ENCODE measurements around the gene PTPRR. TPM values are rescaled to one million over a fixed set of nuclear protein-coding genes. Genes with fewer than 3 reads are reported as not detected.

The PTPRR gene
- total RNA-seq, 2 donors from 2014 or later: 0.32 to 2.4 TPM

DNA sequence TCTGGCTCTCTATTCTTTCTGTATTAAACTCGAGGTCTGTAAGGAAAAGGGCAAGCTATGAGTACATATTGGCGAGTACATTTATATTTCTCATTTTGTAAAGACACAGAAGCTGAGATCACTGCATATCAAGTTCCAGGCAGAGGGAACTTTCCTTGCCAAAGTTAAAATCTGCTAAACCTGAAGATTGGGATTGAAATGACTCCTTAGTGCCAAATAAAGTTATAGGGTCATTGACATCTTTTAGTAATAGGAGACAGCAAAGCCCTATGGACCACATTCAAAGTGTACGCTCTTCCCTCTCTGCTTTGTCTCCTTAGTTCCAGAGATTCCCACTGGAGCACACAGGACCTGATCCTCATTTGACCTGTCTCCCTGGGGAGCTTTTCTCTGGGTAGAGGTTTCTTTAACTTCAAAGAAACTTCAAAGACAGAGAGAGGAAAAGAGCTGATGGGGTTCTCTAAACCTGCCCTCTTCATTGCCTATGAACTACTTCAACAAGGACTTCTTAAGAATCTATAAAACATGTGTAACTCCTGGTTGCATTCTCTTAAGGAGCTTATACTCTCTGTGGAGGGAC lies 42.6 kb upstream of the PTPRR start:
- intact Hi-C loops (cut with DNase I): no loop called here
- Histone ChIP-seq H3K9me3 (no peaks in the 10 kb centered on the region), H3K27ac (no peak overlapping the region), H3K4me3 (no peak overlapping the region), H3K4me1 (replicated peaks) (no peaks in the 10 kb centered on the region), H3K27me3 (replicated peaks; ENCODE audit: insufficient read depth) (no peaks in the 10 kb centered on the region), H3K36me3 (no peaks in the 10 kb centered on the region)
- 48% methylated on average over 3 of the region's 3 CpGs for WGBS
- no peak for DNase-seq (ENCODE audit: low spot score)
- TF ChIP-seq POLR2A (IDR thresholded peaks at IDR 0.05): no peak
- TF ChIP-seq POLR2AphosphoS5 (IDR thresholded peaks at IDR 0.05): no peak
- TF ChIP-seq, protein P1, sequence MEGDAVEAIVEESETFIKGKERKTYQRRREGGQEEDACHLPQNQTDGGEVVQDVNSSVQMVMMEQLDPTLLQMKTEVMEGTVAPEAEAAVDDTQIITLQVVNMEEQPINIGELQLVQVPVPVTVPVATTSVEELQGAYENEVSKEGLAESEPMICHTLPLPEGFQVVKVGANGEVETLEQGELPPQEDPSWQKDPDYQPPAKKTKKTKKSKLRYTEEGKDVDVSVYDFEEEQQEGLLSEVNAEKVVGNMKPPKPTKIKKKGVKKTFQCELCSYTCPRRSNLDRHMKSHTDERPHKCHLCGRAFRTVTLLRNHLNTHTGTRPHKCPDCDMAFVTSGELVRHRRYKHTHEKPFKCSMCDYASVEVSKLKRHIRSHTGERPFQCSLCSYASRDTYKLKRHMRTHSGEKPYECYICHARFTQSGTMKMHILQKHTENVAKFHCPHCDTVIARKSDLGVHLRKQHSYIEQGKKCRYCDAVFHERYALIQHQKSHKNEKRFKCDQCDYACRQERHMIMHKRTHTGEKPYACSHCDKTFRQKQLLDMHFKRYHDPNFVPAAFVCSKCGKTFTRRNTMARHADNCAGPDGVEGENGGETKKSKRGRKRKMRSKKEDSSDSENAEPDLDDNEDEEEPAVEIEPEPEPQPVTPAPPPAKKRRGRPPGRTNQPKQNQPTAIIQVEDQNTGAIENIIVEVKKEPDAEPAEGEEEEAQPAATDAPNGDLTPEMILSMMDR (IDR thresholded peaks at IDR 0.05): no peak

DNA sequence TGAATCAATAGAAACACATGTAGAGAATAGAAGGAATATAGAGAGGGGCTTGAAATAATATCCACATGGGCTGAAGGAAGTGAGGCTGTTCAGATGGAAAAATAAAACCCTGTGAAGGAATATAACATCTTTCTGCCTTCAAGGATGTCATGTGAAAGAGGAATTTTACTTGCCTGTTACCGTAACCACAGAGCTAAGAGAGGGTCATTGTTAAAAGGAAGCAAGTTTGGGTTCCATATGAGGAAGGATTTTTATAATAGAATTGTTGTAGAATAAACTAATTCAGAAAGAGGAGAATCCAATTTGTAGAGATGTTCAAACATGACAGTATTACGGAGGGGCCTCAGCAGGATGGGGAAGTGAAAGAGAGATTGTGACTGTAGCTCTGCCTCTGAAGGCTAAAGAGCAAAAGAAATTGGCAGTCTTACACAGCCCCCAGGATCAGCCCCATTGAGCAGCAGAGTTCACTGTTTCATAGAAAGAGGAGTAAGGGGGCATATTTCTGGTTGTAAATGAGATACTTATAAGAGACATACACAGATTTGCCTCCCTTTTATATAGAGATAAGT lies 41.8 kb upstream of the PTPRR start:
- H3K4me3 ChIP-seq: no peak overlapping the region
- DNase-seq (ENCODE audit: low spot score): no peak
- 41% methylated on average over 2 of the region's 2 CpGs for WGBS

DNA sequence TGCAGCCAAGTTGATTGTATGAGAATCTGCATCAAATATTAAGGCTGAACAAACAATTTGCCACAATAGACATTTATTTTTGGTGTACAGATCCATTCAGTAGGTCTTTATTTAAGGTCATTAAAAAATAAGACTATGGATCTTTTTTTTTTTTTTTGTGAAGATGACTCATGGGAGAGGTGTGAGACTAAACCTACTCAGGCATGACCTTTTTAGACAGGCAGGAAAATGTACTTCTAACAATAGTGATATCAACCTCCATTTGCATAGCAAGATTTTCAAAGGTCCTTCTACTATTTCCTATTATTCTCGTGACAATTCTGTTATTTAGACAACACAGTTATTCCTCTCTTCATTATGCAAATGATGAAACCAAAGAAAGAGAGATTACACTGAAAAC lies 39.9 kb upstream of the PTPRR start:
- H3K27ac ChIP-seq: no peak overlapping the region
- no peaks in the 10 kb centered on the region for H3K36me3 ChIP-seq
- H3K9me3 ChIP-seq: no peaks in the 10 kb centered on the region
- 82% methylated on average over 1 of the region's 1 CpG for WGBS
- TF ChIP-seq, protein P1 (IDR thresholded peaks at IDR 0.05): no peak
- no peak for TF ChIP-seq POLR2A (IDR thresholded peaks at IDR 0.05)
- TF ChIP-seq POLR2AphosphoS5 (IDR thresholded peaks at IDR 0.05): no peak
- H3K4me1 ChIP-seq (replicated peaks): no peaks in the 10 kb centered on the region
- intact Hi-C loops (cut with DNase I): no loop called here
- no peak for DNase-seq (ENCODE audit: low spot score)
- no peak overlapping the region for H3K4me3 ChIP-seq
- H3K27me3 ChIP-seq (replicated peaks; ENCODE audit: insufficient read depth): no peaks in the 10 kb centered on the region

More for the DNA sequence above, 41.8 kb upstream of the PTPRR start:
- Histone ChIP-seq H3K36me3 (no peaks in the 10 kb centered on the region), H3K27me3 (replicated peaks; ENCODE audit: insufficient read depth) (no peaks in the 10 kb centered on the region), H3K9me3 (no peaks in the 10 kb centered on the region), H3K27ac (no peak overlapping the region), H3K4me1 (replicated peaks) (no peaks in the 10 kb centered on the region)
- TF ChIP-seq, protein P1 (IDR thresholded peaks at IDR 0.05): no peak
- TF ChIP-seq POLR2A (IDR thresholded peaks at IDR 0.05) (no peak), POLR2AphosphoS5 (IDR thresholded peaks at IDR 0.05) (no peak)
- intact Hi-C loops (cut with DNase I): no loop called here

GRCh38 chr12:70955415-70955814 lies 34.9 kb upstream of the PTPRR start:
- Histone ChIP-seq H3K27me3 (replicated peaks; ENCODE audit: insufficient read depth) (no peaks in the 10 kb centered on the region), H3K27ac (no peak overlapping the region), H3K9me3 (no peaks in the 10 kb centered on the region), H3K36me3 (no peaks in the 10 kb centered on the region), H3K4me3 (no peak overlapping the region), H3K4me1 (replicated peaks) (no peaks in the 10 kb centered on the region)
- no peak for TF ChIP-seq POLR2A (IDR thresholded peaks at IDR 0.05)
- 100% methylated on average over 1 of the region's 1 CpG for WGBS
- DNase-seq (ENCODE audit: low spot score): no peak
- intact Hi-C loops (cut with DNase I): no loop called here

- H3K4me3 ChIP-seq: no peak overlapping the region
- H3K9me3 ChIP-seq: no peaks in the 10 kb centered on the region
- WGBS: 87% methylated on average over 2 of the region's 2 CpGs
- H3K4me1 ChIP-seq (replicated peaks): no peaks in the 10 kb centered on the region
- intact Hi-C loops (cut with DNase I): no loop called here
- H3K36me3 ChIP-seq: no peaks in the 10 kb centered on the region
- no peak overlapping the region for H3K27ac ChIP-seq
- TF ChIP-seq, protein P1 (IDR thresholded peaks at IDR 0.05): no peak
- no peak for TF ChIP-seq POLR2A (IDR thresholded peaks at IDR 0.05)
- H3K27me3 ChIP-seq (replicated peaks; ENCODE audit: insufficient read depth): no peaks in the 10 kb centered on the region
- no peak for DNase-seq (ENCODE audit: low spot score)
These were observed 29.9 kb upstream of the PTPRR start for GRCh38 chr12:70950451-70950850.

Data from prostate gland (tissue), 2 donors.